ENCODE measurements around the gene ARMC9.

The ARMC9 gene

DNA sequence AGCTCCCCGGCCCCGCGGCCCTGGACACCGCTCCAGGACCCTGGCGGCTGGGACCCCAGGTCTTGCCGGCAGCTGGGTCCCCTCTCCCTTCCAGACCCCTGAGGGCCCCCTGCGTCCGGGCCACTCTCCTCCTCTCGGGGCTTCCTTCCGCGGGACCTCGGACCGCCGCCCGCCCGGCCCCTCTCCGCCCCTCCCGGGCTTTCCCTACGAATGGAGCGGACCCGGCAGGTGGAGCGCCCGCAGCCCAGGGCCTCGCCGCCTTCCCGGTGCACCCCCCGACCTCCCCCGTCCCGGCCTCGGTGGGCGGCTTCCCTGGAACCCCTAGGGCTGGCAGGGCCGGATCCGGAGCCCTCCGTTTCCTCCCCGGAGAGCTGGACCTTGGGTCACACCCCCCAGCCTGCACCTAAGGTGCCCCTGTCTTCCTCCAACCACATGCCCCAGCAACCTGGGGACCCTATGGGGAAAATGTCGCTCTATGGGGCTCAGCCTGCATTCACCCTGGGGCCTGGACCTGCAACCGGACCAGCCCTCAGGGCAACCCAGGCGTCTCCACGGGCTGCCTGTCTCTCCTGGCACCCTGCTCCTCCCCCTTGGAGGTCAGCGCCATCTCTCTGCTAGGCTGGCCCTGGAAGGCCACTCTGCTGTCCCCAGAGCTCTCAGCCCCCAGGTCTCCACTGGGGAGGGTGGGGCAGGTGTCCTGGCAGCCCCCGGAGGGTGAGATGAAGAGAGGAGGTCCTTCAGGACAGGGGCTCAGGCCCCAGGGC, 197.8 kb downstream of the ARMC9 start:
- H3K4me3 ChIP-seq (ENCODE audit: low read length in 2 of 2): peak overlapping the region in 1 of 2 donors; percentile 54

DNA sequence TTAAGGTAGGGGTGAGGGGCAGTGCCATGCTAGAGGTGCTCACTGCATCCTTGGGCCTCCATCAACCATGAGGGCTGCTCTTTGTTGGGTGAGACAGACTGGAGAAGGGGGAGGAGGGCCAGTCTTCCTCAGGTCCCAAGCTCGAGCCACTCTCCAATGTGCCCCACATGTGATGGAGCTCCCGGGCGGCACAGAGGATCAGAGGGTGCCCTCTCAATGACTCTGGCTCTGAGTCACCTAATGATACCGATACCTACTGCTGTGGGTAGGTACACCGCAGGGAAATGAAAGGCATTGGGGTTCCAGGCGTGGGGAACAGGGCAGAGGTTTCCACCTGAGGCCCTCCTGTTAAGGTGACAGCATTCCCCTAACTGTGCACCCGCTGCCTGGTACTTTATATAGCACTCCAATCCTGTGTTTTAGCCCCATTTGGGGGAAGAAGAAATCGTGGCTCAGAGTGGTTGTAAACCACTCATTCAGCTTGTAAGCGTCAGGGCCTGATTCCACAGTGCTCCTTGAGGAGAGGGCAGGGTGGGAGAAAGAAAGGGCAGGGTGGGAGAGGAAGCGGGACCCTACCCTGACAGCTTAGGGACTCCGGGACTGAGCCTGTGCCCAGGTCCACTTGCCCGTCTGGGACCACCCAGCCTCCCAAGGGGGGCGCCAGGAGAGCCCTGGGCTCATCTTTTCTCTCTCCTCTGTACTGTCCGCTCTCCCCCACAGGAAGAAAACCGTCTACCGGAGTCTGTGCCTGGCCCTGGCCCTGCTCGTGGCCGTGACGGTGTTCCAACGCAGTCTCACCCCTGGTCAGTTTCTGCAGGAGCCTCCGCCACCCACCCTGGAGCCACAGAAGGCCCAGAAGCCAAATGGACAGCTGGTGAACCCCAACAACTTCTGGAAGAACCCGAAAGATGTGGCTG, 198.8 kb downstream of the ARMC9 start:
- Histone ChIP-seq H3K27me3 (ENCODE audit: control insufficient read depth in 3 of 3, insufficient read depth in 3 of 3, low read depth in 1 of 3, low read length in 3 of 3) (peaks cover 6 to 59% (median 29%) of the 10 kb centered on the region in 3 experiments), H3K79me1 (ENCODE audit: low read depth, low read length) (no peaks in the 10 kb centered on the region), H4K8ac (ENCODE audit: low read depth, low read length) (no peak overlapping the region), H4K91ac (ENCODE audit: low read depth, low read length, poor library complexity) (no peak overlapping the region), H2BK12ac (ENCODE audit: low read length) (peak overlapping the region; percentile 22), H3K4me3 (ENCODE audit: low read length in 2 of 2) (no peak overlapping the region), H3K36me3 (replicated peaks in 1 of 2; ENCODE audit: control insufficient read depth in 2 of 2, insufficient read depth in 2 of 2, low read length in 2 of 2) (no peaks in the 10 kb centered on the region), H3K4ac (ENCODE audit: low read length) (peak overlapping the region; percentile 84), H3K27ac (replicated peaks; ENCODE audit: low read length) (no peak overlapping the region), H3K18ac (ENCODE audit: low read length) (no peak overlapping the region), H2BK5ac (ENCODE audit: low read length) (no peak overlapping the region), H2BK15ac (ENCODE audit: low read length) (peak overlapping the region; percentile 49), H3K9me3 (replicated peaks in 1 of 2; ENCODE audit: control insufficient read depth in 2 of 2, insufficient read depth in 1 of 2, low read depth in 1 of 2, low read length in 2 of 2) (peaks cover 4 to 6% of the 10 kb centered on the region in 2 donors), H3K4me2 (ENCODE audit: insufficient read depth, low read length, poor library complexity, severe bottlenecking) (no peak overlapping the region), H2AK5ac (ENCODE audit: low read depth, low read length) (peak overlapping the region; percentile 94), H3K23ac (ENCODE audit: low read depth, low read length, poor library complexity) (no peak overlapping the region), H3K14ac (ENCODE audit: low read length) (peak overlapping the region; percentile 56), H3K9ac (ENCODE audit: low read depth, low read length, poor library complexity) (no peak overlapping the region), H3K4me1 (ENCODE audit: control insufficient read depth in 2 of 2, insufficient read depth in 1 of 2, low read depth in 1 of 2, low read length in 2 of 2) (peaks cover 7 to 14% of the 10 kb centered on the region in 2 donors), H2AFZ (ENCODE audit: low read length) (no peak overlapping the region), H2BK120ac (ENCODE audit: low read depth, low read length) (no peak overlapping the region)
- DNase-seq (ENCODE audit: low spot score): no peak
- no CpG with 5 or more reads among the region's 22 CpGs for WGBS, 2 donors (ENCODE audit: extremely low coverage in 2 of 2, insufficient read length in 2 of 2, insufficient replicate concordance in 1 of 2)

More for the DNA sequence above, 197.8 kb downstream of the ARMC9 start:
- Histone ChIP-seq H3K9ac (ENCODE audit: low read depth, low read length, poor library complexity) (no peak overlapping the region), H3K18ac (ENCODE audit: low read length) (peak overlapping the region; percentile 76), H3K27me3 (ENCODE audit: control insufficient read depth in 3 of 3, insufficient read depth in 3 of 3, low read depth in 1 of 3, low read length in 3 of 3) (peaks cover 6 to 59% (median 29%) of the 10 kb centered on the region in 3 experiments), H2BK15ac (ENCODE audit: low read length) (no peak overlapping the region), H3K9me3 (replicated peaks in 1 of 2; ENCODE audit: control insufficient read depth in 2 of 2, insufficient read depth in 1 of 2, low read depth in 1 of 2, low read length in 2 of 2) (peaks cover 4 to 6% of the 10 kb centered on the region in 2 donors), H4K91ac (ENCODE audit: low read depth, low read length, poor library complexity) (no peak overlapping the region), H2AFZ (ENCODE audit: low read length) (peak overlapping the region; percentile 73), H3K14ac (ENCODE audit: low read length) (peak overlapping the region; percentile 82), H3K36me3 (replicated peaks in 1 of 2; ENCODE audit: control insufficient read depth in 2 of 2, insufficient read depth in 2 of 2, low read length in 2 of 2) (no peaks in the 10 kb centered on the region), H2BK12ac (ENCODE audit: low read length) (no peak overlapping the region), H3K23ac (ENCODE audit: low read depth, low read length, poor library complexity) (peak overlapping the region; percentile 5), H4K8ac (ENCODE audit: low read depth, low read length) (no peak overlapping the region), H2BK5ac (ENCODE audit: low read length) (no peak overlapping the region), H3K4me2 (ENCODE audit: insufficient read depth, low read length, poor library complexity, severe bottlenecking) (peak overlapping the region; percentile 62), H3K27ac (replicated peaks; ENCODE audit: low read length) (no peak overlapping the region), H3K4ac (ENCODE audit: low read length) (no peak overlapping the region), H2BK120ac (ENCODE audit: low read depth, low read length) (no peak overlapping the region), H3K79me1 (ENCODE audit: low read depth, low read length) (no peaks in the 10 kb centered on the region), H2AK5ac (ENCODE audit: low read depth, low read length) (peak overlapping the region; percentile 94), H3K4me1 (ENCODE audit: control insufficient read depth in 2 of 2, insufficient read depth in 1 of 2, low read depth in 1 of 2, low read length in 2 of 2) (peaks cover 7 to 14% of the 10 kb centered on the region in 2 donors)
- WGBS, 2 donors (ENCODE audit: extremely low coverage in 2 of 2, insufficient read length in 2 of 2, insufficient replicate concordance in 1 of 2): no CpG with 5 or more reads among the region's 41 CpGs
- DNase-seq (ENCODE audit: low spot score): no peak

DNA sequence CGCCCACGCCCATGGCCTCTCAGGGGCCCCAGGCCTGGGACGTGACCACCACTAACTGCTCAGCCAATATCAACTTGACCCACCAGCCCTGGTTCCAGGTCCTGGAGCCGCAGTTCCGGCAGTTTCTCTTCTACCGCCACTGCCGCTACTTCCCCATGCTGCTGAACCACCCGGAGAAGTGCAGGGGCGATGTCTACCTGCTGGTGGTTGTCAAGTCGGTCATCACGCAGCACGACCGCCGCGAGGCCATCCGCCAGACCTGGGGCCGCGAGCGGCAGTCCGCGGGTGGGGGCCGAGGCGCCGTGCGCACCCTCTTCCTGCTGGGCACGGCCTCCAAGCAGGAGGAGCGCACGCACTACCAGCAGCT, 199.5 kb downstream of the ARMC9 start:
- Histone ChIP-seq H4K8ac (ENCODE audit: low read depth, low read length) (no peak overlapping the region), H3K4ac (ENCODE audit: low read length) (no peak overlapping the region), H2BK120ac (ENCODE audit: low read depth, low read length) (no peak overlapping the region), H2BK15ac (ENCODE audit: low read length) (no peak overlapping the region), H3K23ac (ENCODE audit: low read depth, low read length, poor library complexity) (peak overlapping the region; percentile 31), H3K79me1 (ENCODE audit: low read depth, low read length) (no peaks in the 10 kb centered on the region), H3K18ac (ENCODE audit: low read length) (peak overlapping the region; percentile 3), H2AK5ac (ENCODE audit: low read depth, low read length) (peak overlapping the region; percentile 63), H3K9me3 (replicated peaks in 1 of 2; ENCODE audit: control insufficient read depth in 2 of 2, insufficient read depth in 1 of 2, low read depth in 1 of 2, low read length in 2 of 2) (peaks cover 4 to 6% of the 10 kb centered on the region in 2 donors), H2BK5ac (ENCODE audit: low read length) (no peak overlapping the region), H3K4me2 (ENCODE audit: insufficient read depth, low read length, poor library complexity, severe bottlenecking) (no peak overlapping the region), H3K9ac (ENCODE audit: low read depth, low read length, poor library complexity) (no peak overlapping the region), H3K27ac (replicated peaks; ENCODE audit: low read length) (no peak overlapping the region), H2BK12ac (ENCODE audit: low read length) (peak overlapping the region; percentile 22), H3K4me3 (ENCODE audit: low read length in 2 of 2) (no peak overlapping the region), H3K4me1 (ENCODE audit: control insufficient read depth in 2 of 2, insufficient read depth in 1 of 2, low read depth in 1 of 2, low read length in 2 of 2) (peaks cover 7 to 12% of the 10 kb centered on the region in 2 donors), H3K36me3 (replicated peaks in 1 of 2; ENCODE audit: control insufficient read depth in 2 of 2, insufficient read depth in 2 of 2, low read length in 2 of 2) (no peaks in the 10 kb centered on the region), H4K91ac (ENCODE audit: low read depth, low read length, poor library complexity) (no peak overlapping the region), H3K14ac (ENCODE audit: low read length) (peak overlapping the region; percentile 38), H2AFZ (ENCODE audit: low read length) (no peak overlapping the region), H3K27me3 (ENCODE audit: control insufficient read depth in 3 of 3, insufficient read depth in 3 of 3, low read depth in 1 of 3, low read length in 3 of 3) (peaks cover 6 to 62% (median 29%) of the 10 kb centered on the region in 3 experiments)
- DNase-seq (ENCODE audit: low spot score): no peak
- no CpG with 5 or more reads among the region's 28 CpGs for WGBS, 2 donors (ENCODE audit: extremely low coverage in 2 of 2, insufficient read length in 2 of 2, insufficient replicate concordance in 1 of 2)

DNA sequence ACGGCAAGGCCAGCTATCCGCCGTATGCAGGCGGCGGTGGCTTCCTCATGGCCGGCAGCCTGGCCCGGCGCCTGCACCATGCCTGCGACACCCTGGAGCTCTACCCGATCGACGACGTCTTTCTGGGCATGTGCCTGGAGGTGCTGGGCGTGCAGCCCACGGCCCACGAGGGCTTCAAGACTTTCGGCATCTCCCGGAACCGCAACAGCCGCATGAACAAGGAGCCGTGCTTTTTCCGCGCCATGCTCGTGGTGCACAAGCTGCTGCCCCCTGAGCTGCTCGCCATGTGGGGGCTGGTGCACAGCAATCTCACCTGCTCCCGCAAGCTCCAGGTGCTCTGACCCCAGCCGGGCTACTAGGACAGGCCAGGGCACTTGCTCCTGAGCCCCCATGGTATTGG, 200.2 kb downstream of the ARMC9 start:
- Histone ChIP-seq H3K36me3 (replicated peaks in 1 of 2; ENCODE audit: control insufficient read depth in 2 of 2, insufficient read depth in 2 of 2, low read length in 2 of 2) (no peaks in the 10 kb centered on the region), H3K18ac (ENCODE audit: low read length) (no peak overlapping the region), H3K9me3 (replicated peaks in 1 of 2; ENCODE audit: control insufficient read depth in 2 of 2, insufficient read depth in 1 of 2, low read depth in 1 of 2, low read length in 2 of 2) (peaks cover 4 to 6% of the 10 kb centered on the region in 2 donors), H3K27me3 (ENCODE audit: control insufficient read depth in 3 of 3, insufficient read depth in 3 of 3, low read depth in 1 of 3, low read length in 3 of 3) (peaks cover 6 to 61% (median 29%) of the 10 kb centered on the region in 3 experiments), H3K14ac (ENCODE audit: low read length) (peak overlapping the region; percentile 71), H3K4me2 (ENCODE audit: insufficient read depth, low read length, poor library complexity, severe bottlenecking) (no peak overlapping the region), H3K4me1 (ENCODE audit: control insufficient read depth in 2 of 2, insufficient read depth in 1 of 2, low read depth in 1 of 2, low read length in 2 of 2) (peaks cover 6 to 10% of the 10 kb centered on the region in 2 donors), H2AFZ (ENCODE audit: low read length) (no peak overlapping the region), H2AK5ac (ENCODE audit: low read depth, low read length) (peak overlapping the region; percentile 68), H4K91ac (ENCODE audit: low read depth, low read length, poor library complexity) (no peak overlapping the region), H2BK5ac (ENCODE audit: low read length) (no peak overlapping the region), H2BK120ac (ENCODE audit: low read depth, low read length) (no peak overlapping the region), H4K8ac (ENCODE audit: low read depth, low read length) (no peak overlapping the region), H3K27ac (replicated peaks; ENCODE audit: low read length) (no peak overlapping the region), H2BK12ac (ENCODE audit: low read length) (no peak overlapping the region), H3K9ac (ENCODE audit: low read depth, low read length, poor library complexity) (no peak overlapping the region), H2BK15ac (ENCODE audit: low read length) (peak overlapping the region; percentile 81), H3K23ac (ENCODE audit: low read depth, low read length, poor library complexity) (no peak overlapping the region), H3K79me1 (ENCODE audit: low read depth, low read length) (no peaks in the 10 kb centered on the region), H3K4ac (ENCODE audit: low read length) (no peak overlapping the region), H3K4me3 (ENCODE audit: low read length in 2 of 2) (no peak overlapping the region)
- no CpG with 5 or more reads among the region's 27 CpGs for WGBS, 2 donors (ENCODE audit: extremely low coverage in 2 of 2, insufficient read length in 2 of 2, insufficient replicate concordance in 1 of 2)
- no peak for DNase-seq (ENCODE audit: low spot score)
